GM18517 (cell line): Measurements from ENCODE around the gene ANKRD11.
"Not testable (repeated sequence)": the region's sequence is repeated elsewhere in the genome, so short reads cannot be mapped to it uniquely, and the experiment has no call there.

Experiments used
- ATAC-seq: cut with Tn5 transposase; IDR thresholded peaks from one replicate; pipeline ENCODE4 v1.9.1; 2021; ENCODE audit warnings: mild to moderate bottlenecking, moderate library complexity; ENCODE audit not compliant: unreplicated experiment

The ANKRD11 gene

GRCh38 chr16:89334050-89334449 is 156.3 kb downstream of the ANKRD11 start:
- no peak for ATAC-seq

GRCh38 chr16:89333401-89334001 is 156.9 kb downstream of the ANKRD11 start:
- not testable (repeated sequence) for ATAC-seq

- no peak for ATAC-seq
These were observed 157.5 kb downstream of the ANKRD11 start for GRCh38 chr16:89332902-89333245.

GRCh38 chr16:89332243-89332901 is 158.0 kb downstream of the ANKRD11 start:
- ATAC-seq = no peak

GRCh38 chr16:89331371-89332109 is 158.8 kb downstream of the ANKRD11 start:
- ATAC-seq = no peak

GRCh38 chr16:89330177-89330856 is 160.0 kb downstream of the ANKRD11 start:
- ATAC-seq = no peak

GRCh38 chr16:89329830-89330176 is 160.6 kb downstream of the ANKRD11 start:
- not testable (repeated sequence) for ATAC-seq

- not testable (repeated sequence) for ATAC-seq
These were observed 161.7 kb downstream of the ANKRD11 start for GRCh38 chr16:89328412-89329400.

- no peak for ATAC-seq
These were observed 163.6 kb downstream of the ANKRD11 start for GRCh38 chr16:89326721-89327120.

GRCh38 chr16:89325861-89326471 is 164.4 kb downstream of the ANKRD11 start:
- ATAC-seq = no peak

GRCh38 chr16:89324056-89325010 is 166.0 kb downstream of the ANKRD11 start:
- ATAC-seq = no peak

GRCh38 chr16:89323120-89323960 is 167.0 kb downstream of the ANKRD11 start:
- no peak for ATAC-seq

GRCh38 chr16:89322321-89323119 is 167.8 kb downstream of the ANKRD11 start:
- ATAC-seq = no peak

GRCh38 chr16:89320782-89321501 is 169.4 kb downstream of the ANKRD11 start:
- no peak for ATAC-seq

- no peak for ATAC-seq
These were observed 170.2 kb downstream of the ANKRD11 start for GRCh38 chr16:89319886-89320781.

GRCh38 chr16:89319631-89319885 is 170.8 kb downstream of the ANKRD11 start:
- ATAC-seq = no peak
